GM21717 (cell line): Measurements from ENCODE around the gene WARS2.

Source experiments
- ATAC-seq: cut with Tn5 transposase; IDR thresholded peaks from one replicate; pipeline ENCODE4 v1.9.1; 2021; ENCODE audit warnings: mild to moderate bottlenecking, moderate library complexity; ENCODE audit not compliant: unreplicated experiment

WARS2 gene

DNA sequence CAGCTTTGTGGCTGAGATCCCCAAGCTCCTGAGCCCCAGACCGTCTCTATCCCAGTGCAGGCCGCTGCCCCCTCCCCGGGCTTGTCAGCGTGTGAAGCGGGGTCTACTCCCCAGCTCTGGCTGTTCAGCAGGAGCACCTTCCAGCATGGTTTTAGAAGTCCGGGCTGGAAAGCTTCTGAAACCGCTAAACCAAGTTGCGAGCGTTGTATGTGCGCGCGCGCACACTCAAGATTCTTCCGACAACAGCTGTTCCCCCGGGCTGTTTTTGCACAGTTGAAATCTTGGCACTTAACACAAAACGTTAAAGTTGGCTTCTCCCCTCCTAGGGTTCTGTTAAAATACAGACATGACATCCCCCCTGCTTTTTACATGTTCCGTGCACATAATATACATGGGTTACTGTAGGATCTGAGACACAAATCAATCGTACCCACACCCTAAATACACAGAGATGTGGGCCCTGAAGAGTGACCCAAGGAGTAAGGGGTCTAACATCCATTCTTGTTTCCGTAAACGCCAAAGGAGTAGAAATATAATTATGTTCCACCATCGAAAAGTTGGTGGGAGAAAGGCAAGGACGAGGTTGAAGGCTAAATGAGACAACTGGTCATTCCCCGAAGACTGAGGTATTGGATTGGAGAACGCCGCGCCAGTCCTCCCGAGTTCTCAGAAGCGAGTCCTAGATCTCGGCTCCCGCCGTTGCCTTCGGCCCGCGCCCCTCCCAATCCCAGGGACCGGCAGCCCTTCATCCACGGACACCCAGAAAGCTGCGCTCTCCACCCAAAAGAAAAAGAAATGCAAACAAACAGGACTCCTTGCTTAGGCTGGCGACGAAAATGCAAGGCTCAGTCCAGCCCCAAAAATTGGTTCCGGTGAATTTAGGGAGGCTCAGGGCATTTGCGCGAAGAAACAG, 153.6 kb downstream of the WARS2 start:
- no peak for ATAC-seq

DNA sequence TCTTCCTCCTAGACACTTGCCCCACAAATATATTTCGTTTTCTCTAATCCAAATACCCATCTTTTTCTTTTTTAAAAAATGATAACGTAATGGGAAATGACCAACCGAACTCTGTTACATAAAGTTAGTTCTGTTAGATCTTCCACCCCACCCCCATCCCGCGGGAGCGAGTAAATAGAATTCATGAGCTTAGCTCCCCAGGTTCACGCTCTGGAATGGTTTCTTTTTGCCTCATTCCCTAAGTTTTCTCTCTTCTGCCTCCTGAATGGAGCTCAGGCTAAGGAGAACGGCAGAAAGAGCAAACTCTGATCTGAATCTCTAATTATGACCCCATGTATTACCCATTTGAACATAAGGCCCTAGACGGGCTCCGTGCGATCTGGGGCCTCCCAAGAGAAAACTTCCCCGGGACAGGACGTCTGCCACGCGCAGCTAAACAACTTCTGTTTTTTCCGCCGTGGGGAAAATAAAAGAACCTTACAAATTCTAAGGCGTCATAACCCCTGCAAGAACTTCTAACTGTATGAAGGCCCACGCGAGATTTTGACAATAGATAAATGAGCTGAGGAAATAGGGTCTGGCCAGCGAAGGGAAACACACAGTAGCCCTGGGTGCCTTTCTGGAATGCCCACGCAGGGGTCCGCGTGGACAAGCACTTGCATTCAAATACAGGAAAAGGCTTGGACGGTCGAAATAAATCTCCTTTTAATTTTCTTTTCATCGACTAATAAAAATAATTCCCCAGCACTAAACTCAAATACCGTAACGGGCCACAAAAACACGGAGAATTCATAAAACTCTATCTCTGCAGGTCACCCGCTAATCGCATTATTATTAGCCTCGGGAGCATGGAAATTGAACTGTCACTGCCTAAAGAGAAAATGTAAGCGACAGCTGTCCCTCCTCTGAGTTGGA, 154.6 kb downstream of the WARS2 start:
- no peak for ATAC-seq

GRCh38 chr1:118984722-118985639, 155.5 kb downstream of the WARS2 start:
- no peak for ATAC-seq

DNA sequence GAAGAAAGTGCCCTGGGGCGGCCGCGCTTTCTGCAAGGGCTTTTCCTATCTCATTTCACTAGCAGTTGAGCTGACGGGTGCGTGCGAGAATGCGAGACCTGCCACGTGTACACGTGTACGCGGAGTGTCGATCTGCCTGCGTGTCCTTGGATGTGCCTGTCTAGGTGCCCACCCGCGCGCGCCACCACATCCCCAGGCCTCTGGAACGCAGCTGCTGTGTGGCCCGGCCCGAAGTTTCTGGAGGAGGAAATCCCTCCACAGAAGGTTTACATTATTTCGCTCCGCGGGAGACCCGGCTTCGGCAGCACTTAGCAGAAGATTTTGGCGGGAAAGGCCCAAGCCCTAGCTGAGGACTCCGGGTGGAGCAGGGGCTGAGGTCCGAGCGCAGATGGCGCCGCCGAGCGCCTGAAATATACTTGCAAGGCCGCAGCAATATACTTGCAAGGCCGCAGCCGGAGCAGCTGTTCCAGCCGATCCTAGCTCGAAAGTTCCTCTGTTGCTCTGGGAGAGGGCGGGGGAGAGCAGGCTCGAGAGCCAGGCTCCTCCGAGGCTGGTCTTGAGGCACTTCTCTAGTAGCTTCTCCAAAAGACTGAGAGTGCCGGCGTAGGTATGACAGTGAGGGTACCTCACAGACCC, 156.2 kb downstream of the WARS2 start:
- no peak for ATAC-seq

DNA sequence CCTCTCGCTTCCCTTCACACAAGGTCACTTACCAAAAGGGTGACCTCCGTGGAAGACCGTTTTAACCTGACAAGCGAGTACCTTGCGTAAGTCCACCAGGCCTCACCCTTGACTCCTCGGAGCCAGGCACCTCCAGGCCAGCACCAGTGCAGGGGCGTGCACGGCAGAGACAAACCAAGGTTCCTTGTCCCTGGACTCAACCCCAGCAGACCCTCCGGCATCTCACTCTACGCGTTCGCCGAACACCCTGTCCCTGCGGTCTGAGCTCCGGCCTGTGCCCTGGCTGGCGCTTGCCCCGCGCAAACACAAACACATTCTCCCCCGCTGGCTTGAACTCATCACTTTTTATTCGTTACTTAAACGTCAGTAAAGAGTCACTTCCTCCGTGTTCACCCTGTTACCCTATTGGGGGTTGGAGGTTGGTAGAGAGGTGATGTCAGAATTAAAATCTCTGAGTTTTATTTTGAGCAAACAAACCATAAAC, 156.9 kb downstream of the WARS2 start:
- ATAC-seq, result no peak

DNA sequence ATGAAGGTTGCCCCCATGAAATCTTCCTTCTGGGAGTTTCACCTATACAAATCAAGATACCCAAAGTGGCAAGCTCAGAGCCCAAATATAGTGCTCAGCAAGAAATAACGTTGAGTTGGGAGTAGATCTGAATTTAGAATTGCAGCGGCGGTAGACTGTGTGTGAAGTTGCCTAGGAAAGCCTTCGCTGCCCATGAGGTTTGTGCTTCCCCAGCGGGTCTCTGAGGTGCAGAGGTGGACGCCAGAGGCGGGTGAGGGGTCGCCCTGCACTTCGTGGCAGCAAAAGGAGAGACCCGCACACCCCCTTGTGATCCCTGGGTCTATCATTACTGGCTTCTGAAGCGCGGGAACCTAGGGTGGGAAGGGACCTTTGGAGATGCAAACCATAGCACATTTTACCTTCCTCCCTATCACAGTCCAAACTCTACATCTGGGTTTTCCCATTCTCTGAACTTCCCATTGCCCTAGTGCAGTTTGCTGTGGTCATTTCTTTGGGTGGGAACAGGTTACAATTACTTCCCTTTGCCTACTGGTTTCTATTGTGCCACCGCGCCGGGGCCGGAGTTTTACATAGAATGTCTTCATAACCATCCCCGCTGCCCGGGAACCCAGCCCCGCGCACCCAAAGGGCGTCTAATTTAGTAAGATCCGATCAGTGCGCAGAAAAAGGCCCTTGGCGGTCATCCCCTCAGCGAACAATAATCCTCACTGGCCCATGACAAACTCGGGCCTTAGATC, 157.5 kb downstream of the WARS2 start:
- ATAC-seq, result no peak

DNA sequence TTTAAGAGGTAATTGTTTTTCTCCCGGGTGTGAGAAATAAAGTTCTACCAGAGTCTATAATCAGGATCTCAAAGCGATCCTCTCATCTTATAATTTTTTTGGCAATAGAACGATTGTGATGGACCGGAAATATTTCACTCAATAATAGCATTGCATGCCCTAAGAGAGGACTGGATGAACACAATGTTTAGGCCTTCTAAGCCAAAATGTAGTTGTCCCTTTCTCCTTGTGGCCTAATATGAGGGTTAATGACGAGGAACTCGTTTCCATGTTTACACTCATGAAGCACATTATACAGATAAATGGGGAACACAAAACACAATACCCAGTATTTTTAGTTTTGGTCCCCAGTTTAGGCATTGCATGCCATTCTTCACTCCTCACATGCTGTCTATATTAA, 158.2 kb downstream of the WARS2 start:
- no peak for ATAC-seq

- ATAC-seq, result no peak
These were observed 159.0 kb downstream of the WARS2 start for GRCh38 chr1:118981436-118981835.
